Activated T-cell treated with anti-CD3 and anti-CD28 coated beads for 48 hours (primary cell): ENCODE measurements around the gene SPTY2D1.

ENCODE experiments used
- DNase-seq: peaks from one replicate; pipeline ENCODE4 v3.0.0-alpha.2; 2020; ENCODE audit warnings: low read depth

SPTY2D1 gene

GRCh38 chr11:18563090-18563730 is 70.9 kb downstream of the SPTY2D1 start:
- no peak for DNase-seq
